ENCODE data around the gene GNA12.

The GNA12 gene, protein sequence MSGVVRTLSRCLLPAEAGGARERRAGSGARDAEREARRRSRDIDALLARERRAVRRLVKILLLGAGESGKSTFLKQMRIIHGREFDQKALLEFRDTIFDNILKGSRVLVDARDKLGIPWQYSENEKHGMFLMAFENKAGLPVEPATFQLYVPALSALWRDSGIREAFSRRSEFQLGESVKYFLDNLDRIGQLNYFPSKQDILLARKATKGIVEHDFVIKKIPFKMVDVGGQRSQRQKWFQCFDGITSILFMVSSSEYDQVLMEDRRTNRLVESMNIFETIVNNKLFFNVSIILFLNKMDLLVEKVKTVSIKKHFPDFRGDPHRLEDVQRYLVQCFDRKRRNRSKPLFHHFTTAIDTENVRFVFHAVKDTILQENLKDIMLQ

DNA sequence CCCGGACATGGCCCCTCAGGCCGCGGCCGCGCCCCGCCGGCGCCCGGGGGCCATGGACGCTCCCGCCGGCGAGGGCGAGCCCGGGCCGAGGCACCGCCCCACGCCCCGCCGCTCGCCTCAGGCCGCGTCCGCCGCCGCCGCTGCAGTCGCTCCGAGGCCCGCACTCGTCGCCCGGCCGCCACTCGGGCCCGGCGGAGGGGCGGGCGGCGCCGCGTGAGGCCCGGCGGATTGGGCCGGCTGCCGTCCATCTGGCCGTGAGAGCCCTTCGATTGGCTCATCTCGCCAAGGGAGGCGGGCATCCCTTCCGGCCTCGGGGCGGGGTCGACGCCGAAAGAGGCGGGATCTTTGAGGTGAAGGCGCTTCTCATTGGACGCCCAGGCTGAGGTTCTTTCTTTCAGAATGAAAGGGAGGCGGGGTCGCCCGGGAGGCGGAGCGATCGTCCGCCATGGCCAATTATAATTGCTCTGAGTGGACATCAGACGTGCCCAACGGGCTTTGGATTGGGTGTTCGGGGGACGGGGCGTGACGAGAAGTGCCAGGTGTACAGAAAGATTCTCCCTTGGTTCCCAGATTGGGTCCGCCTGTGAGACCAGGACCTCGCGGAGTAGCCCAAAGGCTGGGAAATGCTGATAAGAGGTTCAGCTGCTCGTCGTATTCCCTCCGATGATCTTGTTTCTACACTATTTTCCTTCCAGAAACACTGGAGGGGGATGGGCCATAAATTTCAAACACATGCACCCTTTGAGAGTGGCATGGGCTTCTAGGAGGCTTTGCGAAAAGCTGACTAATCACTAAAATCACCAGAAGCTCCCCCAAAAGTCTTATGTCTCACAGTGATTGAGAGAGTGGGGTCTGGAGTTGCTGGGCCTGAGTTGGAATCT lies at the start of gene GNA12:
GNA12 (minus strand) TSS at position 156 of the 881 bp plus-strand sequence; CDS start at position 9, 147 bp downstream.
- no peak for TF ChIP-seq CTCF (IDR thresholded peaks at IDR 0.05; ENCODE audit: insufficient read depth, missing control alignments)
- FAIRE-seq (no peak), DNase-seq (ENCODE audit: insufficient read length, low spot score) (peak; percentile 89)

DNA sequence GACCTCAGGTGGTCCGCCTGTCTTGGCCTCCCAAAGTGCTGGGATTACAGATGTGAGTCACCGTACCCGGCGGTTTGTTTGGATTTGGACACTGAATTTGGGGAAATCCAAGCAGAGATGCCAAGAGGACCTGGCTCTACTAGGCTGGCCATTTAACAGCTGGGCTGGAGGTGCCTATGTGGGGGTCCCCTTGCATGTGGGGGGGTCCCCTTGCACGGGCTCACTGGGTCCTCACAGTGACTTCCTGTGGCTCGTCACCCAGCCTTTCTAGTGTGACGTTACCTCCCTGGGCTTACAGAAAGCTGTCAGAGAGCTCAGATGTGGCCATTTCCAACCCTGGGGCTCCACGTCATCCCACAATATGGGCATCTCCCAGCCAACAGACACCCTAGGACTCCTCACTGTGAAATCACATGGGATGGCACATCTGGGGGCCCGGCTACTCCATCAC lies 49.3 kb upstream of the GNA12 start:
- TF ChIP-seq CTCF (IDR thresholded peaks at IDR 0.05; ENCODE audit: insufficient read depth, missing control alignments): no peak
- FAIRE-seq: no peak
- DNase-seq (ENCODE audit: insufficient read length, low spot score): no peak

DNA sequence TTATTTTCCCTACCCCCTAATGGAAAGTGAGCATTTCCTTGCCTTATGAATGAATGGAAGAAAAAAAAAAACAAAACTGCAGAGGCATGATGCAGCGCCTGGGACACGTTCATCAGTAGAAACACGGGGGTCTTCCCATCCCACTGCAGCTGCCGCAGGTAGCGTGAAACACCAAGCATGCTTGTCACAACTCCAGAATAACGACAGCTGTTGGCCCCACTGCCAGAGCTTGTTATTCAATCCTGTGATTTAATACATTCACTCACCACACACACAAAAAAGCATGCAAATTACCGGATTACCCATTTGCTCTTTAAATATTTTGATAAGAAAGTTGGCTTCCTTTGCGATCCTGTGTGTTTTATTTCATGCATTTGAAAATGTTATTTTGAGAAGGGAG lies 48.4 kb upstream of the GNA12 start:
- TF ChIP-seq CTCF (IDR thresholded peaks at IDR 0.05; ENCODE audit: insufficient read depth, missing control alignments): no peak
- no peak for DNase-seq (ENCODE audit: insufficient read length, low spot score)

GRCh38 chr7:2887816-2888215 lies 43.7 kb upstream of the GNA12 start:
- no peak for TF ChIP-seq CTCF (IDR thresholded peaks at IDR 0.05; ENCODE audit: insufficient read depth, missing control alignments)
- FAIRE-seq: no peak
- no peak for DNase-seq (ENCODE audit: insufficient read length, low spot score)

More for the DNA sequence above, 48.4 kb upstream of the GNA12 start:
- FAIRE-seq: no peak

DNA sequence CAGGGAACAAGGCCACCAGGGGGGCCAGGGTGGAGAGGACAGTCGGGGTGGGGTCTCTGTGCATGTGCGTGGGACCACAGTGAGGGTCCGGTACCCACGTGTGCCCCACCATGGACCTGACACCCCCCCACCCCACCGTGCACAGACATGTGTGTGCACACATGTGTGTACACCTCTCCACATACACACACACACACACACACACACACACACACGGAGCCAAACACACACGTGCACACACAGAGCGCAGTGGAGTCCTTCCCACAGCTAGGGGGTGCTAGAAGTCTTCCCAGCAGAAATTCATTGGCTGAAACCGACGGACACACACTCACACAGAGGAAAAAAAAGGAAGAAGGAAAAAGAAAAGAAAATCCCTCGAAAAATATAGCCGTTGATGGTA lies 42.8 kb upstream of the GNA12 start:
- DNase-seq (ENCODE audit: insufficient read length, low spot score) (peak; percentile 81), FAIRE-seq (no peak)
- peak; percentile 83 for TF ChIP-seq CTCF (IDR thresholded peaks at IDR 0.05; ENCODE audit: insufficient read depth, missing control alignments)

GRCh38 chr7:2886391-2886790 lies 42.3 kb upstream of the GNA12 start:
- FAIRE-seq (no peak), DNase-seq (ENCODE audit: insufficient read length, low spot score) (no peak)
- TF ChIP-seq CTCF (IDR thresholded peaks at IDR 0.05; ENCODE audit: insufficient read depth, missing control alignments): no peak

Data from D721Med (cell line).